Measurements from ENCODE around the gene FADS3.
A peak's percentile ranks its signal among the peaks of the same experiment; 100 is the strongest.
"Not testable (repeated sequence)": the region's sequence is repeated elsewhere in the genome, so short reads cannot be mapped to it uniquely, and the experiment has no call there.

The FADS3 gene

DNA sequence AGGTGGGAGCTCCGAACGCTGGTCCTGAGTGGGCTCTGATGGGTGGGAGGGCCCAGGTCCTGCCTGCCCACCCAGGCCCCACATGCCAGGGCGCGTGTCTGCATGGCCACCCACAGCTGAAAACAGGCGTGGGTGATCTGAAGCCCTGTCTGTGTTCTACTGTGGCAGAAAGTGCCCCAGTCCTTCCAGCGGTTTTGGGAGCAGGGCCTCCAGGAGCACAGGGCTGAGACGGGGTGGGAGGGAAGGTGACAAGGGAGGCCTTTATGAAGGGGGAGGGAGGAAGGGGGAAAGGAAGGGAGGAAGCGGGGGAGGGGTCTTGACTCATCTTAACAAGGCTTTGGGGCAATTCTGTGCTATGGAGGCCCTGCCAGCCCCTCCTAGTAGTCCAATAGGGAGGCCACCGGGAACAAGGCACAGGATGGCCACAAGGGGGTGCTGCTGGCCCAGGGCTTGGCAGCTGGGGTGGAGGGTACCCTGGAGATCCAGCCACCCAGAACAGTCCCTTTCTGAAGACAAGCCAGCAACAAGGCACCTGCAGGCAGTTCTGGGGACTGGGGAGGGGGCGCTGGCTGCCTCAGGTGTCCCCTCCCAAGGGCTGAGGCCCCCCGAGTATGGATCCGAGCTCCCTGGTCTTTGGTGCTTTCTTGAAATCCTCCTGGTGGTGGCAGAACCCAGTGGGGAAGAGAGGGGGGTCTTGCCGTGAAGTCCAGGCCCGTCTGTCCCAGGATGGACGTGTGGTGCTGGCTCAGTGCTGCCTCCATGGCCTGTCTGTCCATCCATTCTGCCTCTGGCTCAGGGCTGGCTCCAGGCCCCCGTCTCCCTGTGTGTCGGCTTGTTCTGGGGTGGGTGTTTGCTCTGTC is 6.3 kb upstream of the FADS3 start:
- peak; percentile 75 for DNase-seq

- DNase-seq: no peak
Observed at GRCh38 chr11:61896665-61897386, 5.5 kb upstream of the FADS3 start.

DNA sequence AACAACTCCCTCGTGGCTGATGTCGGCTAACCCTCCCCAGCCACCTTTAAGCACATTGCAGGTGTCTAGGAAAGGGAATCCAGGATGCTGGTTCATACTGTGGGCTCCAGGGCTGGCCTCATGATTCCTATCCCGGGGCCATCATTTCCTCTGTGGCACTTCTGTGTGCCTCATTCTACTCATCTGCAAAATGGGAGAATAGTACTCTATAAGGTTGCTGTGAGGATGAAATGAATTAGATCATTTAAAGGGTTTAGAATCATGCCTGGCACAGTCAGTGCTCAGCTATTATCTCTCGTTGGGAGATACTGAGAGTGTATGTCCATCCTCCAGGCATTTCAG is 4.3 kb upstream of the FADS3 start:
- no peak for DNase-seq

- DNase-seq: no peak
Observed at GRCh38 chr11:61895046-61895717, 3.8 kb upstream of the FADS3 start.

DNA sequence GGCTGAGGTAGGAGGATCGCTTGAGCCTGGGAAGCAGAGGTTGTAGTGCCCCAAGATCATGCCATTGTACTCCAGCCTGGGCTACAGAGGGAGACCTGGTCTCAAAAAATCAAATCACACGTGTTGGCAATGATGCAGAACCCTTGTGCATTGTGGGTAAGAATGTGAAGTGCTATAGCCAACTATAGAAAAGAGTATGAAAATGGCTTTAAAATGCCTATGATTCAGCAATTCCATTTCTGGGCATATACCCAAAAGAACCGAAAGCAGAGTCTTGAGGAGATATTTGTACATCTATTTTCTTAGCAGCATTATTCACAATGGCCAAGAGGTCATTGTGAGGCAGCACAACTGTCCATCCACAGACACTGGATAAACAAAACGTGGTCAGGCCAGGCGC is 2.6 kb upstream of the FADS3 start:
- no peak for DNase-seq

- no peak for DNase-seq
Observed at GRCh38 chr11:61892085-61892370, 683 bp upstream of the FADS3 start.

- DNase-seq: peak; percentile 30
Observed at GRCh38 chr11:61890529-61891330, 615 bp downstream of the FADS3 start.

DNA sequence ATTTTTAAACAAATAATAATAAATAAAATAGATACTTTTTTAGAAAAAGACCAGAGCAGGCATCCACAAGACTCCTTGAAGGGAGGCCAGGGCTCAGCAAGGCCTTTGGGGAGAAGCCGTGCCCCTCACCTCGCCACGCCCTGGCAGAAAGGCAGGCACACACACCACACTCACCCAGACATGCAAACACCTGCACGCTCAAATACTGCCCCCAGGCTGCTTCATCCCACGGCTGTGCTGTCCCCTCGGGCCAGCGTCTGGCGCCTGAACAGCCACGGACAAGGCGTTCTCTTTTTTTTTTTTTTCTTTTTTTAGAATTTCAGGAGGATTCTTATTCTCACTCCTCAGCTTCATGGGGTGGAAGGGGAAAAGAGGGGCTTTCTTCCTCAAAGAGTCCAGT is 1.5 kb downstream of the FADS3 start:
- no peak for DNase-seq

GRCh38 chr11:61888590-61888989 is 2.8 kb downstream of the FADS3 start:
- DNase-seq: no peak

GRCh38 chr11:61887839-61888494 is 3.4 kb downstream of the FADS3 start:
- no peak for DNase-seq

DNA sequence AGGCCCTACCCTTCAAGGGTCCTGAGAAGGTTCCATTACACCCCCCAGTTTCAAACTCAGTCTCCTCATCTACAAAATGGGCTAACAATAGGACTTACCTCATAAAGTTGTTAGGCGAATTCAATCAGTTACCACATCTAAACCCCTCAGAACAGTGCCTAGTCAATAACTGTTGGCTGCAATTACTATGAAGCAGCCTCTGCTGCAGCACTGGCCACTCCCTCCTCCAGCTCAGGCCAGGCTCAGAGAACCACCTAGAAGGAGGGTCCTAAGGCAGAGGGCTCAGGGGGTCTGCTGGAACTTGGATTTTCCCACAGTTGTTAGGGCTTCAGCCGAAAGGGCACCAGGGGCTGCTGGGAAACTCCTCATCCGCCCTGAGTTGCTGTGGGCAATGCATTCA is 4.7 kb downstream of the FADS3 start:
- no peak for DNase-seq

GRCh38 chr11:61885784-61886580 is 5.4 kb downstream of the FADS3 start:
- DNase-seq: no peak

DNA sequence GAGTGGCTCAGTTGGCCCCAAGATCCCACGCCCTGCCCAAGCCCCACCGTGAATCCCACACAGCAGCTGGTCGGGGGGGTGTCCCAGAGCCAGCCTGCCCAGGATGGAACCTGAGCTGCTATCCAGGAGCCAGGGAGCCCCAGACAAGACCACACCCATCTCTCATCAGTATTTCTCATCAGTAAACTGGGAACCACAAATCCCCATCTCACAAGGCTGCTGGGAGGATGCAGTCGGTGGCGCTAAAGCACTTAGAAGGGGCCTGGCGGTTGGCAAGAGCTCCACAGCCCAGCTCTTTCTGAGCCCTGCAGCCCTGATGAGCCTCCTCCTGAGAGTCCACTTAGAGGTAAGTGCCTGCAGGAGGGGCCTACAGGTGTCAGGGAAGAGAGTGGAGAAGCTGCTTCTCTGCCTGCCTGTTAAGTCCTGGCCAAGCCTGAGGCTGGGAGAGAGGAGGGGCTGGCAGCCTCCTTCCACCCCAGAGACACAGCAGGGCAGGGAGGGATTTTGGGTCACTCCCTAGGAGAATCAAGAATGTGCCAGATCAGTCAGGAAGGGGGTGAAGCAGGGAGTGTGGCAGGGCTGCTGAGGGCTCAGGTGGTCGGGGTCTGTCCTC is 6.1 kb downstream of the FADS3 start:
- DNase-seq: no peak

- no peak for DNase-seq
Observed at GRCh38 chr11:61883947-61884346, 7.4 kb downstream of the FADS3 start.

DNA sequence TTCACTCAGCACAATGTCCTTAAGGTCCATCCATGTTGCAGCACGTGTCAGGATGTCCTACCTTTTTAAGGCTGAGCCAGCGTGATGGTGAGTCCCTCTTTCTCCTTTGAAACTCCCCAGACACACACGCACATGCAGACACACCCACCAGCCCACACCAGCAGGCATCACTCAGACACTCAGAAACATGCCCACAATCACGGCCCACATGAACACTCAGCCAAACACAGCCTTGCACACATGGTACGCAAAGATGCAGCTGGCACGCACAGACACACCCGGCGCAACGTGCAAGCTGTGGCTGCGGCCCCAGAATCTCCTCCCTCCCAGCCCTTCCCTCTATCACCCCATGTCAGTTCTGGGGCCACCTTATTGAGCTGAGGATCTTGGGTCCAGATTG is 8.0 kb downstream of the FADS3 start:
- no peak for DNase-seq

DNA sequence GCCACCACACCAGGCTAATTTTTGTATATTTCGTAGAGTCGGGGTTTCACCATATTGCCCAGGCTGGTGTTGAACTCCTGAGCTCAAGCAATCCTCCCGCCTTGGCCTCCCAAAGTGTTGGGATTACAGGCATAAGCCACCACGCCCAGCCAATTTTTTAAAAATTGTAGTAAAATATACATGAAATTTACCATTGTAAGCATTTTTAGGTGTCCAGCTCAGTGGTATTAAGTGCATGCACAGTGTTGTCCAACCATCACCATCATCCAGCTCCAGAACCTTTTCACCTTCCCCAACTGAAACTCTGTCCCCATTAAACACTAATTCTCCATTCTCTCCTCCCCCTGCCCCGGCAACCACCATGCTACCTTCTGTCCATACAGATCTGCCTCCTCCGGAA is 8.5 kb downstream of the FADS3 start:
- DNase-seq: no peak

DNA sequence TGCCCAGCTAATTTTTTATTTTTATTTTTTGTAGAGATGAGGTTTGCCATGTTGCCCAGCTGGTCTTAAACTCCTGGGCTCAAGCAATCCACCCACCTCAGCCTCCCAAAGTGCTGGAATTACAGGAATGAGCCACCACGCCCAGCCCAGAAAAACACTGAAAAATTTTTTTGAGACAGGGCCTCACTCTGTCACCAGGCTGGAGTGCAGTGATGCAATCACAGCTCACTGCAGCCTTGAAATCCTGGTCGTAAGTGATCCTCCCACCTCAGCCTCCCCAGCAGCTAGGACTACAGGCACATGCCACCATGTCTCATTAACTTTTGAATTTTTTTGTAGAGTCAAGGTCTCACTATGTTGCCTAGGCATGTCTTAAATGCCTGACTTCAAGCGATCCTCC is 9.1 kb downstream of the FADS3 start:
- not testable (repeated sequence) for DNase-seq

GRCh38 chr11:61881397-61881796 is 9.9 kb downstream of the FADS3 start:
- DNase-seq: no peak

GRCh38 chr11:61880454-61880853 is 10.9 kb downstream of the FADS3 start:
- DNase-seq: peak; percentile 25

DNA sequence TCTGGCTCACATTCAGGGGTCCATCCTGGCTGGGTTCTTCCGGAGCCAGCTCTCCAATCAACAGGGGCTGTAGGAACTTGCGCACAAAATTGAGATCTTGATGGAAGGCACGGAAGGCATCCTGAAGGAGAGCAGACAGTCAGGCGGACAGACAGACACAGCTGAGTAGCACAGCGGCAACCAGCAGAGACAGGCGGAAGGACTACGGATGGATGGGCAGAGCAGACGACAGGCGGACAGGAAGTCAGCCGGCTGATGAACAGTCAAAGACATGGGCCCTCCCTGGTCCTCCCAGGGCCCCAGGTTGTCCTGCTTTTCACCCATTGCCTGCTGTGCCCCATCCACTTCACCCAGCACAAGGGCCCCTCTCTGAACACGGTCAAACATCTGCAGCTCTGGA is 11.3 kb downstream of the FADS3 start:
- no peak for DNase-seq

GRCh38 chr11:61879152-61879551 is 12.2 kb downstream of the FADS3 start:
- no peak for DNase-seq

Measured in CD4-positive, alpha-beta T cell treated with Interleukin-15 for 1 hour (primary cell).